GM12892 (cell line): Measurements from ENCODE around the gene TNPO3.

Experiments
- POLR2A ChIP-seq: IDR thresholded peaks from 2 replicates; pipeline ENCODE4 v1.6.1; 2011; ENCODE audit warnings: low read depth, low read length, control low read depth
- POLR2AphosphoS5 ChIP-seq: IDR thresholded peaks from 2 replicates; pipeline ENCODE4 v1.6.1; 2011; ENCODE audit warnings: low read depth, low read length, control low read depth
- TAF1 ChIP-seq: IDR thresholded peaks from 2 replicates; pipeline ENCODE4 v1.6.1; 2011; ENCODE audit warnings: low read depth, mild to moderate bottlenecking, control low read depth, low read length, borderline replicate concordance

- TF ChIP-seq POLR2A (no peak), TAF1 (no peak), POLR2AphosphoS5 (no peak)
Observed at GRCh38 chr7:129072479-129073011, 17.6 kb upstream of the TNPO3 start.
